Esophagus muscularis mucosa (tissue), 4 donors: ENCODE results near the gene WDCP. TPM values are rescaled to one million over a fixed set of nuclear protein-coding genes. Genes with fewer than 3 reads are reported as not detected.
A peak's percentile ranks its signal among the peaks of the same experiment; 100 is the strongest.

Source experiments
- DNase-seq: peaks from one replicate; pipeline ENCODE4 v3.0.0-alpha.2; 2017; ENCODE audit errors: extremely low spot score
- H3K27ac ChIP-seq, 4 donors: fragments of 200-600 bp; sonication (generic); replicated peaks in 1 of 4; 1 replicate in 3 of 4; 2 replicates in 1 of 4; pipeline ENCODE4 v1.5.1; 2016 to 2019; ENCODE audit warnings: mild to moderate bottlenecking in 1 of 4
- H3K27me3 ChIP-seq, 4 donors: fragments of 200-600 bp; sonication (generic); one replicate each; pipeline versions ENCODE4 v1.5.1 to v1.6.0; 2016 to 2019
- H3K36me3 ChIP-seq, 4 donors: fragments of 200-600 bp; sonication (generic); one replicate each; pipeline ENCODE4 v1.5.1; 2016 to 2019
- H3K4me1 ChIP-seq, 4 donors: fragments of 200-600 bp; sonication (generic); one replicate each; pipeline ENCODE4 v1.5.1; 2016 to 2019
- H3K4me3 ChIP-seq, 4 donors: fragments of 200-600 bp; sonication (generic); 1 replicate in 2 of 4; 2 replicates in 2 of 4; pipeline ENCODE4 v1.5.1; 2016 to 2019; ENCODE audit warnings: mild to moderate bottlenecking in 4 of 4, moderate library complexity in 1 of 4
- H3K9me3 ChIP-seq, 4 donors: fragments of 200-600 bp; sonication (generic); 1 replicate in 3 of 4; 2 replicates in 1 of 4; pipeline ENCODE4 v1.5.1; 2016 to 2019
- CTCF ChIP-seq, 3 experiments: fragments of 200-600 bp in 2 of 3; fragments of 450-650 bp in 1 of 3; sonication (generic) in 2 of 3; IDR thresholded peaks; one replicate each; pipeline ENCODE4 v1.5.1; 2017 to 2019; ENCODE audit warnings: antibody characterized with exemption in 3 of 3, mild to moderate bottlenecking in 2 of 3, moderate library complexity in 1 of 3
- EP300 ChIP-seq: sonication (generic); formaldehyde crosslinking; IDR thresholded peaks from one replicate; pipeline ENCODE4 v1.6.1; 2017; ENCODE audit warnings: antibody characterized with exemption
- POLR2A ChIP-seq: fragments of 450-650 bp; IDR thresholded peaks from one replicate; pipeline ENCODE4 v1.6.1; 2017; ENCODE audit warnings: antibody characterized with exemption, moderate library complexity, mild to moderate bottlenecking, low read depth
- POLR2AphosphoS5 ChIP-seq, 2 donors: sonication (generic); formaldehyde crosslinking; IDR thresholded peaks; one replicate each; pipeline ENCODE4 v1.6.1; 2017; ENCODE audit warnings: antibody characterized with exemption in 2 of 2
- WGBS: methylation state at CpG from one replicate; pipeline ENCODE4 v1.1.5; 2018; 5-methylcytosine and 5-hydroxymethylcytosine counted together
- intact Hi-C: fragments of 100-400 bp; cut with DNase I; formaldehyde crosslinking; loops from one replicate; pipeline ENCODE4 v1.15.1; 2023
- total RNA-seq, 4 donors: library from RNA; depleted of rRNA; stranded (reverse); fragments of >200 nt; gene quantifications; one replicate each; pipeline versions ENCODE4 v1.1.0 to v1.2.1, GENCODE V29; 2016

The WDCP gene
- total RNA-seq, 4 donors from 2014 or later, result 4.5 to 9.1 (median 6.2) TPM

GRCh38 chr2:24024996-24025663 is 22.1 kb downstream of the WDCP start:
- intact Hi-C loops, result no loop called here
- Histone ChIP-seq H3K4me3 (no peak overlapping the region), H3K27me3 (no peaks in the 10 kb centered on the region), H3K4me1 (no peaks in the 10 kb centered on the region), H3K9me3 (no peaks in the 10 kb centered on the region), H3K36me3 (peaks cover 18 to 79% (median 55%) of the 10 kb centered on the region in 4 donors), H3K27ac (no peak overlapping the region)
- WGBS, result 90% methylated on average over 16 of the region's 17 CpGs
- TF ChIP-seq POLR2AphosphoS5 (IDR thresholded peaks at IDR 0.05), result no peak
- no peak for DNase-seq

GRCh38 chr2:24024018-24024417 is 23.2 kb downstream of the WDCP start:
- no peak for TF ChIP-seq EP300
- peak in 2 of 3 experiments; percentile 8 to 30 for TF ChIP-seq CTCF (IDR thresholded peaks at IDR 0.05)
- Histone ChIP-seq H3K27ac (no peak overlapping the region), H3K4me1 (no peaks in the 10 kb centered on the region), H3K9me3 (no peaks in the 10 kb centered on the region), H3K4me3 (no peak overlapping the region), H3K27me3 (no peaks in the 10 kb centered on the region), H3K36me3 (peaks cover 14 to 68% (median 44%) of the 10 kb centered on the region in 4 donors)
- WGBS, result 71% methylated on average over 1 of the region's 12 CpGs
- DNase-seq, result no peak
- intact Hi-C loops, result no loop called here

- TF ChIP-seq POLR2AphosphoS5 (IDR thresholded peaks at IDR 0.05) (no peak), POLR2A (no peak), CTCF (IDR thresholded peaks at IDR 0.05) (no peak), EP300 (no peak)
- peaks cover 14 to 58% (median 37%) of the 10 kb centered on the region in 4 donors for H3K36me3 ChIP-seq
- no peaks in the 10 kb centered on the region for H3K9me3 ChIP-seq
- H3K27me3 ChIP-seq, result no peaks in the 10 kb centered on the region
- no peaks in the 10 kb centered on the region for H3K4me1 ChIP-seq
- H3K4me3 ChIP-seq, result no peak overlapping the region
- intact Hi-C loops, result no loop called here
- WGBS, result 84% methylated on average over 11 of the region's 16 CpGs
- no peak overlapping the region for H3K27ac ChIP-seq
- no peak for DNase-seq
Observed at GRCh38 chr2:24022975-24023575, 24.1 kb downstream of the WDCP start.

GRCh38 chr2:24022324-24022974 is 24.7 kb downstream of the WDCP start:
- intact Hi-C loops, result no loop called here
- Histone ChIP-seq H3K27me3 (no peaks in the 10 kb centered on the region), H3K9me3 (no peaks in the 10 kb centered on the region), H3K27ac (no peak overlapping the region), H3K4me1 (no peaks in the 10 kb centered on the region), H3K36me3 (peaks cover 14 to 52% (median 34%) of the 10 kb centered on the region in 4 donors), H3K4me3 (no peak overlapping the region)
- no peak for DNase-seq
- no peak for TF ChIP-seq POLR2AphosphoS5 (IDR thresholded peaks at IDR 0.05)
- no peak for TF ChIP-seq CTCF (IDR thresholded peaks at IDR 0.05)
- TF ChIP-seq POLR2A, result no peak
- TF ChIP-seq EP300, result no peak
- WGBS, result 93% methylated on average over 12 of the region's 14 CpGs
